ENCODE results near the gene ERVH48-1. TPM values are rescaled to one million over a fixed set of nuclear protein-coding genes. Genes with fewer than 3 reads are reported as not detected.
"Not testable (repeated sequence)": the region's sequence is repeated elsewhere in the genome, so short reads cannot be mapped to it uniquely, and the experiment has no call there.

Gene ERVH48-1
- total and polyA plus RNA-seq, 2 donors (not counting 1 experiment from before 2014, with no cell fraction given): 0.06 TPM; not detected in 1

DNA sequence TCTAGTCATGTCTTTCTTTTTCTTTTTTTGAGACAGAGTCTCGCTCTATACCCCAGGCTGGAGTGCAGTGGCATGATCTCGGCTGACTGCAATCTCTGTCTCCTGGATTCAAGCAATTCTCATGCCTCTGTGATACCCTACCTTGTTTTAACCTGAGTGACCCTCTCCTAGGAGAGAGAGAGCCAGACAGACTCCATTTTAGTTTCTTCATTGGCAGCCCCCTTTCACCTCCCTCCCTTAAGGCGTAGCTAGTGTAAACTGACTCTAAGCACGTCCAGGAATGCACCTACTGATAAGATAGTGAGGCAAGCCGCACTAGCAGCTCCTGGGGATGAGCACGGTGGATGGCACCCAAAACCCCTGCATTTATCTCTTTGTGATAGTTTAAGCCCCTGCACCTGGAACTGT, 43.8 kb upstream of the ERVH48-1 start:
- no peaks in the 10 kb centered on the region for H3K36me3 ChIP-seq (ENCODE audit: control insufficient read depth, insufficient read depth, low read length)
- no peak overlapping the region for H3K27ac ChIP-seq (ENCODE audit: insufficient read depth, low read length)
- H3K4me3 ChIP-seq (replicated peaks in 1 of 4; ENCODE audit: control extremely low read depth in 1 of 4, insufficient read depth in 1 of 4, low read depth in 3 of 4, low read length in 4 of 4): no peak overlapping the region
- no peaks in the 10 kb centered on the region for H3K27me3 ChIP-seq (ENCODE audit: control insufficient read depth, insufficient read depth, low read length)
- H3K4me1 ChIP-seq (ENCODE audit: control insufficient read depth, extremely low read depth, insufficient read depth, low read length): peaks cover 3% of the 10 kb centered on the region
- no peak for DNase-seq (ENCODE audit: low read depth in 2 of 2)
- no peaks in the 10 kb centered on the region for H4K20me1 ChIP-seq (ENCODE audit: control insufficient read depth, extremely low read depth, insufficient read depth, low read length)
- no peaks in the 10 kb centered on the region for H3K79me2 ChIP-seq (ENCODE audit: control insufficient read depth, insufficient read depth, low read length)
- H3K9me3 ChIP-seq (ENCODE audit: control insufficient read depth, insufficient read depth, low read depth, low read length): no peaks in the 10 kb centered on the region
- H2AFZ ChIP-seq (ENCODE audit: low read length): no peak overlapping the region
- H3K4me2 ChIP-seq (ENCODE audit: extremely low read depth, insufficient read depth, low read length): no peak overlapping the region
- TF ChIP-seq, protein P1, sequence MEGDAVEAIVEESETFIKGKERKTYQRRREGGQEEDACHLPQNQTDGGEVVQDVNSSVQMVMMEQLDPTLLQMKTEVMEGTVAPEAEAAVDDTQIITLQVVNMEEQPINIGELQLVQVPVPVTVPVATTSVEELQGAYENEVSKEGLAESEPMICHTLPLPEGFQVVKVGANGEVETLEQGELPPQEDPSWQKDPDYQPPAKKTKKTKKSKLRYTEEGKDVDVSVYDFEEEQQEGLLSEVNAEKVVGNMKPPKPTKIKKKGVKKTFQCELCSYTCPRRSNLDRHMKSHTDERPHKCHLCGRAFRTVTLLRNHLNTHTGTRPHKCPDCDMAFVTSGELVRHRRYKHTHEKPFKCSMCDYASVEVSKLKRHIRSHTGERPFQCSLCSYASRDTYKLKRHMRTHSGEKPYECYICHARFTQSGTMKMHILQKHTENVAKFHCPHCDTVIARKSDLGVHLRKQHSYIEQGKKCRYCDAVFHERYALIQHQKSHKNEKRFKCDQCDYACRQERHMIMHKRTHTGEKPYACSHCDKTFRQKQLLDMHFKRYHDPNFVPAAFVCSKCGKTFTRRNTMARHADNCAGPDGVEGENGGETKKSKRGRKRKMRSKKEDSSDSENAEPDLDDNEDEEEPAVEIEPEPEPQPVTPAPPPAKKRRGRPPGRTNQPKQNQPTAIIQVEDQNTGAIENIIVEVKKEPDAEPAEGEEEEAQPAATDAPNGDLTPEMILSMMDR (conservative IDR thresholded peaks at IDR 0.05 in 1 of 2, IDR thresholded peaks at IDR 0.05 in 1 of 2; ENCODE audit: low read depth in 1 of 2, low read length in 2 of 2): no peak
- TF ChIP-seq EZH2 (IDR thresholded peaks at IDR 0.05; ENCODE audit: low read length, missing control alignments): no peak
- no peak overlapping the region for H3K9ac ChIP-seq (ENCODE audit: insufficient read depth, low read length)

DNA sequence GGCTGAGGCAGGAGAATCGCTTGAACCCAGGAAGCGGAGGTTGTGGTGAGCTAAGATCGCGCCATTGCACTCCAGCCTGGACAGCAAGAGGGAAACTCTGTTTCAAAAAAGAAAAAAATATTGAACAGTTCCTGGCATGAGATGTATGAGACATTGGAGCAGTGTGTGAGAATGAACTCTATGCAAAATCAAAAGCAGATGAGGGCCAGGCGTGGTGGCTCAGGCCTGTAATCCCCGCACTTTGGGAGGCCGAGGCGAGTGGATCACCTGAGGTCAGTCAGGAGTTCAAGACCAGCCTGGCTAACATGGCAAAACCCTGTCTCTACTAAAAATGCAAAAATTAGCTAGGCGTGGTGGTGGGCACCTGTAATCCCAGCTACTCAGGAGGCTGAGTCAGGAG, 42.2 kb upstream of the ERVH48-1 start:
- H4K20me1 ChIP-seq (ENCODE audit: control insufficient read depth, extremely low read depth, insufficient read depth, low read length); H3K4me1 ChIP-seq (ENCODE audit: control insufficient read depth, extremely low read depth, insufficient read depth, low read length); H3K9me3 ChIP-seq (ENCODE audit: control insufficient read depth, insufficient read depth, low read depth, low read length); H3K4me3 ChIP-seq (replicated peaks in 1 of 4; ENCODE audit: control extremely low read depth in 1 of 4, insufficient read depth in 1 of 4, low read depth in 3 of 4, low read length in 4 of 4); H3K9ac ChIP-seq (ENCODE audit: insufficient read depth, low read length); H3K27me3 ChIP-seq (ENCODE audit: control insufficient read depth, insufficient read depth, low read length); H3K4me2 ChIP-seq (ENCODE audit: extremely low read depth, insufficient read depth, low read length); H3K79me2 ChIP-seq (ENCODE audit: control insufficient read depth, insufficient read depth, low read length); H3K27ac ChIP-seq (ENCODE audit: insufficient read depth, low read length); H2AFZ ChIP-seq (ENCODE audit: low read length); H3K36me3 ChIP-seq (ENCODE audit: control insufficient read depth, insufficient read depth, low read length); DNase-seq (ENCODE audit: low read depth in 2 of 2): not testable (repeated sequence)

DNA sequence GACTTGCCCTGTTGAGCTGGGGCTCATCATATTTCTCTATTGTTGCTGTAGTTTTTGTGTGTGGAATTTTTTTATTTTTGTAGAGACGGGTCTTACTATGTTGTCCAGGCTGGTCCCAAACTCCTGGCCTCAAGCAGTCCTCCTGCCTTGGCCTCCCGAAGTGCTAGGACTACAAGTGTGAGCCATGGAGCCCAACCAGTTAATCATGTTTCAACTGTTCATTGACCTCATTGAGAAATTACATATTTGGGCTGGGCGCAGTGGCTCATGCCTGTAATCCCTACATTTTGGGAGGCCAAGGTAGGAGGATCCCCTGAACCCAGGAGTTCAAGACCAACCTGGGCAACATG, 39.8 kb upstream of the ERVH48-1 start:
- no peak for TF ChIP-seq EZH2 (IDR thresholded peaks at IDR 0.05; ENCODE audit: low read length, missing control alignments)
- TF ChIP-seq, protein P1 (conservative IDR thresholded peaks at IDR 0.05 in 1 of 2, IDR thresholded peaks at IDR 0.05 in 1 of 2; ENCODE audit: low read depth in 1 of 2, low read length in 2 of 2): no peak

More for the DNA sequence above, 39.8 kb upstream of the ERVH48-1 start:
- H3K27ac ChIP-seq (ENCODE audit: insufficient read depth, low read length): no peak overlapping the region
- H4K20me1 ChIP-seq (ENCODE audit: control insufficient read depth, extremely low read depth, insufficient read depth, low read length): no peaks in the 10 kb centered on the region
- no peak overlapping the region for H3K4me3 ChIP-seq (replicated peaks in 1 of 4; ENCODE audit: control extremely low read depth in 1 of 4, insufficient read depth in 1 of 4, low read depth in 3 of 4, low read length in 4 of 4)
- no peak overlapping the region for H3K9ac ChIP-seq (ENCODE audit: insufficient read depth, low read length)
- no peaks in the 10 kb centered on the region for H3K27me3 ChIP-seq (ENCODE audit: control insufficient read depth, insufficient read depth, low read length)
- no peaks in the 10 kb centered on the region for H3K9me3 ChIP-seq (ENCODE audit: control insufficient read depth, insufficient read depth, low read depth, low read length)
- no peak for DNase-seq (ENCODE audit: low read depth in 2 of 2)
- H3K4me1 ChIP-seq (ENCODE audit: control insufficient read depth, extremely low read depth, insufficient read depth, low read length): no peaks in the 10 kb centered on the region
- H3K4me2 ChIP-seq (ENCODE audit: extremely low read depth, insufficient read depth, low read length): no peak overlapping the region
- H3K36me3 ChIP-seq (ENCODE audit: control insufficient read depth, insufficient read depth, low read length): no peaks in the 10 kb centered on the region
- no peaks in the 10 kb centered on the region for H3K79me2 ChIP-seq (ENCODE audit: control insufficient read depth, insufficient read depth, low read length)
- no peak overlapping the region for H2AFZ ChIP-seq (ENCODE audit: low read length)

Measured in fibroblast of lung (primary cell).